Stimulated activated naive B cell treated with anti-CD40 and anti-IgM and Interleukin-4, amounts not matched to agents 10 μg/mL and 1 μg/mL and 100 μg/mL, for 72 hours (primary cell): ENCODE measurements around the gene BMP6.

Experiments used
- ATAC-seq, 2 donors: fragments of 150-1000 bp; cut with Tn5 transposase; replicated peaks; 2 replicates each; pipeline ENCODE4 v1.10.0; 2021; ENCODE audit warnings: moderate library complexity in 1 of 2
- DNase-seq: peaks from one replicate; pipeline ENCODE4 v3.0.0; 2021
- H3K27ac Mint-ChIP-seq: one replicate; pipeline ENCODE4 v1.8.0; 2022; ENCODE audit warnings: mild to moderate bottlenecking, mixed read lengths
- H3K27me3 Mint-ChIP-seq, 2 donors: one replicate each; pipeline ENCODE4 v1.8.0; 2022; ENCODE audit warnings: mixed read lengths in 2 of 2
- H3K36me3 Mint-ChIP-seq, 2 donors: one replicate each; pipeline ENCODE4 v1.8.0; 2022; ENCODE audit warnings: mixed read lengths in 2 of 2, mild to moderate bottlenecking in 1 of 2
- H3K4me1 Mint-ChIP-seq, 2 donors: one replicate each; pipeline ENCODE4 v1.8.0; 2022; ENCODE audit warnings: mixed read lengths in 2 of 2, mild to moderate bottlenecking in 1 of 2
- H3K4me3 Mint-ChIP-seq, 2 donors: one replicate each; pipeline ENCODE4 v1.8.0; 2022; ENCODE audit warnings: mild to moderate bottlenecking in 2 of 2, mixed read lengths in 2 of 2, moderate library complexity in 1 of 2
- H3K9me3 Mint-ChIP-seq, 2 donors: one replicate each; pipeline ENCODE4 v1.8.0; 2022; ENCODE audit warnings: mixed read lengths in 2 of 2, mild to moderate bottlenecking in 1 of 2

The BMP6 gene

GRCh38 chr6:7727086-7727945 is 1.4 kb downstream of the BMP6 start:
- DNase-seq (no peak), ATAC-seq (no peak)
- peaks cover 0 to 3% of the 10 kb centered on the region in 2 donors for H3K36me3 Mint-ChIP-seq
- H3K4me1 Mint-ChIP-seq: peaks cover 23 to 41% of the 10 kb centered on the region in 2 donors
- peaks cover 44 to 70% of the 10 kb centered on the region in 2 donors for H3K27me3 Mint-ChIP-seq
- peak overlapping the region; percentile 79 to 83 for H3K4me3 Mint-ChIP-seq
- no peaks in the 10 kb centered on the region for H3K9me3 Mint-ChIP-seq
- H3K27ac Mint-ChIP-seq: peak overlapping the region; percentile 62

- Mint-ChIP-seq H3K9me3 (no peaks in the 10 kb centered on the region), H3K27ac (peak overlapping the region; percentile 62), H3K4me1 (peaks cover 23 to 41% of the 10 kb centered on the region in 2 donors), H3K36me3 (peaks cover 0 to 3% of the 10 kb centered on the region in 2 donors), H3K27me3 (peaks cover 45 to 70% of the 10 kb centered on the region in 2 donors), H3K4me3 (peak overlapping the region; percentile 79)
- ATAC-seq (peak; percentile 19 to 28), DNase-seq (peak; percentile 9)
These were observed 2.3 kb downstream of the BMP6 start for GRCh38 chr6:7727946-7728854.

GRCh38 chr6:7728855-7729590 is 3.1 kb downstream of the BMP6 start:
- Mint-ChIP-seq H3K4me3 (peak overlapping the region; percentile 79), H3K4me1 (peaks cover 23 to 41% of the 10 kb centered on the region in 2 donors), H3K27me3 (peaks cover 51 to 72% of the 10 kb centered on the region in 2 donors), H3K36me3 (peaks cover 0 to 3% of the 10 kb centered on the region in 2 donors), H3K27ac (peak overlapping the region; percentile 51), H3K9me3 (no peaks in the 10 kb centered on the region)
- no peak for DNase-seq
- ATAC-seq: no peak

- Mint-ChIP-seq H3K9me3 (no peaks in the 10 kb centered on the region), H3K36me3 (peaks cover 0 to 3% of the 10 kb centered on the region in 2 donors), H3K4me1 (peaks cover 23 to 41% of the 10 kb centered on the region in 2 donors)
These were observed 4.3 kb downstream of the BMP6 start for GRCh38 chr6:7730001-7730783.

GRCh38 chr6:7730784-7731227 is 4.9 kb downstream of the BMP6 start:
- H3K27me3 Mint-ChIP-seq: peaks cover 52 to 76% of the 10 kb centered on the region in 2 donors
- no peaks in the 10 kb centered on the region for H3K9me3 Mint-ChIP-seq
- no peak overlapping the region for H3K4me3 Mint-ChIP-seq
- DNase-seq (no peak), ATAC-seq (peak in 1 of 2 donors; percentile 35)
- peaks cover 0 to 3% of the 10 kb centered on the region in 2 donors for H3K36me3 Mint-ChIP-seq
- no peak overlapping the region for H3K27ac Mint-ChIP-seq
- peaks cover 22 to 37% of the 10 kb centered on the region in 2 donors for H3K4me1 Mint-ChIP-seq

More at GRCh38 chr6:7730001-7730783, 4.3 kb downstream of the BMP6 start:
- H3K27ac Mint-ChIP-seq: peak overlapping the region; percentile 14
- DNase-seq (no peak), ATAC-seq (peak; percentile 36 to 50)
- no peak overlapping the region for H3K4me3 Mint-ChIP-seq
- peaks cover 52 to 79% of the 10 kb centered on the region in 2 donors for H3K27me3 Mint-ChIP-seq

GRCh38 chr6:7731294-7731693 is 5.4 kb downstream of the BMP6 start:
- peaks cover 51 to 71% of the 10 kb centered on the region in 2 donors for H3K27me3 Mint-ChIP-seq
- H3K9me3 Mint-ChIP-seq: no peaks in the 10 kb centered on the region
- H3K36me3 Mint-ChIP-seq: peaks cover 0 to 1% of the 10 kb centered on the region in 2 donors
- no peak for DNase-seq
- H3K4me1 Mint-ChIP-seq: peaks cover 20 to 32% of the 10 kb centered on the region in 2 donors
- ATAC-seq: no peak
- H3K27ac Mint-ChIP-seq: no peak overlapping the region
- H3K4me3 Mint-ChIP-seq: no peak overlapping the region

GRCh38 chr6:7732228-7732627 is 6.3 kb downstream of the BMP6 start:
- Mint-ChIP-seq H3K9me3 (no peaks in the 10 kb centered on the region), H3K36me3 (no peaks in the 10 kb centered on the region), H3K4me1 (peaks cover 19 to 26% of the 10 kb centered on the region in 2 donors), H3K27ac (no peak overlapping the region), H3K4me3 (no peak overlapping the region), H3K27me3 (peaks cover 51 to 65% of the 10 kb centered on the region in 2 donors)
- DNase-seq (no peak), ATAC-seq (no peak)

GRCh38 chr6:7734707-7735383 is 8.9 kb downstream of the BMP6 start:
- H3K36me3 Mint-ChIP-seq: no peaks in the 10 kb centered on the region
- no peak for ATAC-seq
- no peak overlapping the region for H3K4me3 Mint-ChIP-seq
- no peak for DNase-seq
- no peaks in the 10 kb centered on the region for H3K9me3 Mint-ChIP-seq
- H3K27me3 Mint-ChIP-seq: peaks cover 56 to 58% of the 10 kb centered on the region in 2 donors
- H3K4me1 Mint-ChIP-seq: peaks cover 0 to 2% of the 10 kb centered on the region in 2 donors
- no peak overlapping the region for H3K27ac Mint-ChIP-seq

DNA sequence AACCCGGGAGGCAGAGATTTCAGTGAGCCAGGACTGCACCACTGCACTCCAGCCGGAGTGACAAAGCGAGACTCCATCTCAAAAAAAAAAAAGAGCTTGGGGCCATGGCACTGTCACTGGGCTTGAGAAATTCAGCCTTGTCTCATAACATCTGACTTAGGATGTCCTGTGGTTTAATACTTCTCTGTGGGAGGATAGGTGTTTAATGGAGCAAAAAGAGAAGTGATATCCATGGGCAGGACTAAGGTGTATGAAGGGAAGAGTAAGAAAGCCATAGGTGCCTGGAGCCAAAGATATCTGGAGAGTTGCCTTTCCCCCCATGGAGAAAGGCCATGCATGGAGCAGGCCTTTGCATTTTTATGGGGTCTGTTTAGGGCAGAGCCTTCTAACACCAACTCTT is 11.2 kb downstream of the BMP6 start:
- no peak for ATAC-seq
- Mint-ChIP-seq H3K4me1 (no peaks in the 10 kb centered on the region), H3K4me3 (no peak overlapping the region), H3K27ac (no peak overlapping the region), H3K27me3 (peaks cover 55 to 62% of the 10 kb centered on the region in 2 donors), H3K36me3 (no peaks in the 10 kb centered on the region), H3K9me3 (no peaks in the 10 kb centered on the region)
- no peak for DNase-seq

DNA sequence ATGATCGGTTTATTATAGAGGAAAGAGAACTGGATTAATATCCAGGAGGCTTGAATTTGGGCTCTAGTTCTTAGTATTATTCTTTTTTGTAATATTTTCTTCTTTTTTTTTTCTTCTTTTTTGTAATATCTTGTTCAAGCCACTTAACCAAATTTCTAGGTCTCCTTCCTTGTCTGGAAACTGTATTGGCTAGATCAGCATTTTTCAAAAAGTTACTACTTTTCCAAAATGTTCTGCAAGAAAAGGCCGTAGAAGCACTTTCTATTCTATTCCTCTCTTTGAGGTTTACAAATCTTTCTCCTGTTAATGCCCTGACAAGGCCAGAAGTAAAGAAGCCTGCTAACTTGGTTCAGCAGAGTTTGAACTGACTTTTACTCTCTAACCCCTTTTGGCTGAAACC is 12.0 kb downstream of the BMP6 start:
- no peaks in the 10 kb centered on the region for H3K36me3 Mint-ChIP-seq
- H3K4me1 Mint-ChIP-seq: no peaks in the 10 kb centered on the region
- no peak overlapping the region for H3K4me3 Mint-ChIP-seq
- no peak for DNase-seq
- no peaks in the 10 kb centered on the region for H3K9me3 Mint-ChIP-seq
- peaks cover 55 to 64% of the 10 kb centered on the region in 2 donors for H3K27me3 Mint-ChIP-seq
- no peak overlapping the region for H3K27ac Mint-ChIP-seq
- no peak for ATAC-seq

- no peak overlapping the region for H3K27ac Mint-ChIP-seq
- no peaks in the 10 kb centered on the region for H3K9me3 Mint-ChIP-seq
- H3K36me3 Mint-ChIP-seq: no peaks in the 10 kb centered on the region
- ATAC-seq (no peak), DNase-seq (no peak)
- H3K4me1 Mint-ChIP-seq: no peaks in the 10 kb centered on the region
- no peak overlapping the region for H3K4me3 Mint-ChIP-seq
- H3K27me3 Mint-ChIP-seq: peaks cover 50 to 54% of the 10 kb centered on the region in 2 donors
These were observed 16.4 kb downstream of the BMP6 start for GRCh38 chr6:7742223-7742785.

DNA sequence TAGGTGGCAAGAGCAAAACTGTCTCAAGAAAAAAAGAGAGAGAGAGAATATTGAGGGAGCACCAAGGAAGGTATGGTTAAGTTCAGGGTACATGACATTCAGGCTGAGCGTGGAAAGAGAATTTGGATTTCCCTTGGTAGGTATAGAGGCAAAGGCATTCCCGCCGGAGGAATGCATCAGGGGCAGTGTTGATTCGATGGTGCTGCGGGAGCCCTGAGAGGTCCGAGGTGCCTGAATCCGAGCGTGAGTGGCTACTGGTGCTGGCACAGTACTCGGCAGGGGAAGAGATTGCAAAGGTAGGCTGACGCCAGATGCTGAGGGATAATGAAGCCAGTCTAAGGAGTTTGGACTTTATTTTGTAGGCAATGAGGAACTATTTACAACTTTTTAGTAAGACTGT is 20.0 kb downstream of the BMP6 start:
- Mint-ChIP-seq H3K4me3 (no peak overlapping the region), H3K9me3 (no peaks in the 10 kb centered on the region), H3K27me3 (peaks cover 32 to 34% of the 10 kb centered on the region in 2 donors)

More for the DNA sequence above, 20.0 kb downstream of the BMP6 start:
- DNase-seq (no peak), ATAC-seq (no peak)
- H3K4me1 Mint-ChIP-seq: no peaks in the 10 kb centered on the region
- H3K36me3 Mint-ChIP-seq: no peaks in the 10 kb centered on the region
- no peak overlapping the region for H3K27ac Mint-ChIP-seq
